ENCODE results near the gene DCLK1.

DNA sequence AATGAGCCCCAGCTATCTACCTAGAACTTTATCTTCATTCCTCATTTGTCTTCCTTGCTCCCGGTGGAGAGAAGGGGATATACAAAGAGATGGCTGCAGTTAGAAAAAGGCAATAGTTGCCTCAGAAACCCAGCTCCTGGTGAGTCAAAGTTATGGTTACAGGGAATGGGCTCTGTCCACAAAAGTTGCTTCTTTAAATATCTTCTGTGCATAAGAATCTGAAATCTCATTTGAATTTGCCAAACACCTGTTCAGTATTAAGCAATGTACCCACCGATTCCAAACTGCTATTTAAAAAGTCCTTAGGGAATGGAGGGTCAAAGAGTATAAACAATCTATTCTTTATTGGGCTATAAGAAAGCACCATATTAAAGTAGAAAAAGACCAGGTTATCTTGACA lies 48.4 kb downstream of the DCLK1 start:
- TF ChIP-seq, protein P1, sequence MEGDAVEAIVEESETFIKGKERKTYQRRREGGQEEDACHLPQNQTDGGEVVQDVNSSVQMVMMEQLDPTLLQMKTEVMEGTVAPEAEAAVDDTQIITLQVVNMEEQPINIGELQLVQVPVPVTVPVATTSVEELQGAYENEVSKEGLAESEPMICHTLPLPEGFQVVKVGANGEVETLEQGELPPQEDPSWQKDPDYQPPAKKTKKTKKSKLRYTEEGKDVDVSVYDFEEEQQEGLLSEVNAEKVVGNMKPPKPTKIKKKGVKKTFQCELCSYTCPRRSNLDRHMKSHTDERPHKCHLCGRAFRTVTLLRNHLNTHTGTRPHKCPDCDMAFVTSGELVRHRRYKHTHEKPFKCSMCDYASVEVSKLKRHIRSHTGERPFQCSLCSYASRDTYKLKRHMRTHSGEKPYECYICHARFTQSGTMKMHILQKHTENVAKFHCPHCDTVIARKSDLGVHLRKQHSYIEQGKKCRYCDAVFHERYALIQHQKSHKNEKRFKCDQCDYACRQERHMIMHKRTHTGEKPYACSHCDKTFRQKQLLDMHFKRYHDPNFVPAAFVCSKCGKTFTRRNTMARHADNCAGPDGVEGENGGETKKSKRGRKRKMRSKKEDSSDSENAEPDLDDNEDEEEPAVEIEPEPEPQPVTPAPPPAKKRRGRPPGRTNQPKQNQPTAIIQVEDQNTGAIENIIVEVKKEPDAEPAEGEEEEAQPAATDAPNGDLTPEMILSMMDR (conservative IDR thresholded peaks at IDR 0.05; ENCODE audit: low read length), result no peak
- TF ChIP-seq EZH2phosphoT487 (IDR thresholded peaks at IDR 0.05; ENCODE audit: borderline replicate concordance), result no peak

Measured in Loucy (cell line).